ENCODE measurements around the gene LTBR. TPM values are rescaled to one million over a fixed set of nuclear protein-coding genes. Genes with fewer than 3 reads are reported as not detected.

LTBR gene
- polyA plus RNA-seq, 4 donors = 56.2 to 71.2 (median 61.7) TPM

Other genes with a start within 250 kb of the LTBR start
- gene CD9, start 183.8 kb upstream of the LTBR start, polyA plus RNA-seq (ENCODE audit: insufficient read length in 4 of 4) = 100 to 1,000 TPM in 3 of 4 donors, 10 to 100 TPM in 1; 22.1 to 195 (median 183) TPM
- 1 to 10 TPM; 1.1 to 7.5 (median 4.7) TPM for gene PLEKHG6, start 73.5 kb upstream of the LTBR start, polyA plus RNA-seq (ENCODE audit: insufficient read length in 4 of 4)
- 100 to 1,000 TPM in 2 of 4 donors, 10 to 100 TPM in 2; 82.1 to 173 (median 109) TPM for gene TNFRSF1A, start 42.1 kb upstream of the LTBR start, polyA plus RNA-seq (ENCODE audit: insufficient read length in 4 of 4)
- 10 to 100 TPM; 12.6 to 77.8 (median 68.9) TPM for gene SCNN1A, start 8.6 kb upstream of the LTBR start, polyA plus RNA-seq (ENCODE audit: insufficient read length in 4 of 4)
- 1 to 10 TPM in 3 of 4 donors, under 1 TPM in 1; 0.82 to 1.6 (median 1.2) TPM for gene CD27, start 60.8 kb downstream of the LTBR start, polyA plus RNA-seq (ENCODE audit: insufficient read length in 4 of 4)
- 10 to 100 TPM; 11.4 to 23.1 (median 16.9) TPM for gene TAPBPL, start 67.9 kb downstream of the LTBR start, polyA plus RNA-seq (ENCODE audit: insufficient read length in 4 of 4)
- gene VAMP1, start 86.5 kb downstream of the LTBR start, polyA plus RNA-seq (ENCODE audit: insufficient read length in 4 of 4) = 10 to 100 TPM; 10.1 to 11.9 (median 10.5) TPM
- gene MRPL51, start 109.1 kb downstream of the LTBR start, polyA plus RNA-seq (ENCODE audit: insufficient read length in 4 of 4) = 100 to 1,000 TPM; 143 to 185 (median 168) TPM
- gene NCAPD2, start 109.9 kb downstream of the LTBR start, polyA plus RNA-seq (ENCODE audit: insufficient read length in 4 of 4) = 10 to 100 TPM; 52.6 to 63.6 (median 61.8) TPM
- gene GAPDH, start 150.4 kb downstream of the LTBR start, polyA plus RNA-seq (ENCODE audit: insufficient read length in 4 of 4) = 1,000 to 10,000 TPM; 1,094 to 2,101 (median 1,851) TPM
- gene IFFO1, start 171.9 kb downstream of the LTBR start, polyA plus RNA-seq (ENCODE audit: insufficient read length in 4 of 4) = 10 to 100 TPM; 11.8 to 23.9 (median 17.7) TPM
- 10 to 100 TPM; 19.7 to 36.1 (median 26.3) TPM for gene NOP2, start 184.1 kb downstream of the LTBR start, polyA plus RNA-seq (ENCODE audit: insufficient read length in 4 of 4)
- gene CHD4, start 223.2 kb downstream of the LTBR start, polyA plus RNA-seq (ENCODE audit: insufficient read length in 4 of 4) = 100 to 1,000 TPM; 176 to 296 (median 281) TPM